ENCODE measurements around the gene SLC7A14. TPM values are rescaled to one million over a fixed set of nuclear protein-coding genes. Genes with fewer than 3 reads are reported as not detected.

Gene SLC7A14
- total RNA-seq, 2 experiments from 2014 or later = not detected

- no peak overlapping the region for H3K4me3 Mint-ChIP-seq
- ChIA-PET CTCF (interaction anchor here (0.7 kb wide), 1 partner anchor 180 kb away, joined by 3 read pairs; no protein-coding TSS in a partner anchor), POLR2A (no interaction called here)
- no peaks in the 10 kb centered on the region for H3K4me1 Mint-ChIP-seq (ENCODE audit: low read depth)
- H3K27me3 Mint-ChIP-seq = peaks cover 25% of the 10 kb centered on the region
- H3K4me3 ChIP-seq (ENCODE audit: low read length) = no peak overlapping the region
- no peak for TF ChIP-seq CTCF (IDR thresholded peaks at IDR 0.05)
- H3K27ac Mint-ChIP-seq = no peak overlapping the region
- no peak for DNase-seq
- H3K9me3 Mint-ChIP-seq = no peaks in the 10 kb centered on the region
- no peaks in the 10 kb centered on the region for H3K9me3 ChIP-seq (ENCODE audit: control insufficient read depth in 1 of 2, insufficient read depth in 1 of 2, low read length in 2 of 2)
- H3K36me3 ChIP-seq (ENCODE audit: insufficient read depth, low read length) = no peaks in the 10 kb centered on the region
- H3K4me1 ChIP-seq (ENCODE audit: insufficient read depth, low read length) = no peaks in the 10 kb centered on the region
- no peaks in the 10 kb centered on the region for H3K36me3 Mint-ChIP-seq (ENCODE audit: low read depth)
- intact Hi-C loops (cut with DNase I, micrococcal nuclease) = no loop called here
- H3K27ac ChIP-seq (ENCODE audit: low read depth in 1 of 2, low read length in 2 of 2) = no peak overlapping the region
- peaks cover 2 to 7% of the 10 kb centered on the region in 2 experiments for H3K27me3 ChIP-seq (ENCODE audit: control insufficient read depth in 1 of 2, insufficient read depth in 2 of 2, low read length in 2 of 2)
- ATAC-seq (ENCODE audit: poor library complexity) = no peak
Measured at GRCh38 chr3:170539897-170540296, 46.0 kb downstream of the SLC7A14 start.

- POLR2A ChIA-PET = no interaction called here
- ATAC-seq (ENCODE audit: poor library complexity) (no peak), DNase-seq (no peak)
Measured at GRCh38 chr3:170536712-170537111, 49.2 kb downstream of the SLC7A14 start.

GRCh38 chr3:170534227-170534626 lies 51.6 kb downstream of the SLC7A14 start:
- DNase-seq = no peak
- no peak overlapping the region for H3K4me3 ChIP-seq (ENCODE audit: low read length)
- CTCF ChIA-PET = no interaction called here
- H3K4me1 ChIP-seq (ENCODE audit: insufficient read depth, low read length) = no peaks in the 10 kb centered on the region
- peaks cover 0 to 5% of the 10 kb centered on the region in 2 experiments for H3K27me3 ChIP-seq (ENCODE audit: control insufficient read depth in 1 of 2, insufficient read depth in 2 of 2, low read length in 2 of 2)
- POLR2A ChIA-PET = no interaction called here
- no peak for ATAC-seq (ENCODE audit: poor library complexity)
- no peaks in the 10 kb centered on the region for H3K36me3 ChIP-seq (ENCODE audit: insufficient read depth, low read length)
- Mint-ChIP-seq H3K9me3 (no peaks in the 10 kb centered on the region), H3K4me3 (no peak overlapping the region), H3K27ac (no peak overlapping the region), H3K36me3 (ENCODE audit: low read depth) (no peaks in the 10 kb centered on the region), H3K4me1 (ENCODE audit: low read depth) (no peaks in the 10 kb centered on the region), H3K27me3 (peaks cover 19% of the 10 kb centered on the region)
- TF ChIP-seq CTCF (IDR thresholded peaks at IDR 0.05) = no peak
- no peak overlapping the region for H3K27ac ChIP-seq (ENCODE audit: low read depth in 1 of 2, low read length in 2 of 2)
- no peaks in the 10 kb centered on the region for H3K9me3 ChIP-seq (ENCODE audit: control insufficient read depth in 1 of 2, insufficient read depth in 1 of 2, low read length in 2 of 2)
- intact Hi-C loops (cut with DNase I, micrococcal nuclease) = no loop called here

More at GRCh38 chr3:170536712-170537111, 49.2 kb downstream of the SLC7A14 start:
- Mint-ChIP-seq H3K36me3 (ENCODE audit: low read depth) (no peaks in the 10 kb centered on the region), H3K27ac (no peak overlapping the region), H3K27me3 (peaks cover 20% of the 10 kb centered on the region), H3K9me3 (no peaks in the 10 kb centered on the region), H3K4me3 (no peak overlapping the region), H3K4me1 (ENCODE audit: low read depth) (no peaks in the 10 kb centered on the region)
- no peak for TF ChIP-seq CTCF (IDR thresholded peaks at IDR 0.05)
- Histone ChIP-seq H3K4me3 (ENCODE audit: low read length) (no peak overlapping the region), H3K27me3 (ENCODE audit: control insufficient read depth in 1 of 2, insufficient read depth in 2 of 2, low read length in 2 of 2) (peaks cover 0 to 5% of the 10 kb centered on the region in 2 experiments), H3K27ac (ENCODE audit: low read depth in 1 of 2, low read length in 2 of 2) (no peak overlapping the region), H3K4me1 (ENCODE audit: insufficient read depth, low read length) (no peaks in the 10 kb centered on the region), H3K36me3 (ENCODE audit: insufficient read depth, low read length) (no peaks in the 10 kb centered on the region), H3K9me3 (ENCODE audit: control insufficient read depth in 1 of 2, insufficient read depth in 1 of 2, low read length in 2 of 2) (no peaks in the 10 kb centered on the region)
- CTCF ChIA-PET = no interaction called here
- intact Hi-C loops (cut with DNase I, micrococcal nuclease) = no loop called here

Data from CD4-positive, alpha-beta T cell (primary cell).